ENCODE measurements around the gene SLC10A7. TPM values are rescaled to one million over a fixed set of nuclear protein-coding genes. Genes with fewer than 3 reads are reported as not detected.

Gene SLC10A7
- total and polyA plus RNA-seq, 2 of the 13 experiments (the other 11 are each of a cell fraction or from before 2014, with no cell fraction given): 18.5 to 18.8 TPM

- TF ChIP-seq ZBTB21 (CRISPR knock-in tag; IDR thresholded peaks at IDR 0.05): no peak
- peak; percentile 65 for TF ChIP-seq IKZF4 (CRISPR knock-in tag; IDR thresholded peaks at IDR 0.05; ENCODE audit: borderline replicate concordance, low read depth, not compliant biosample characterization)
- TF ChIP-seq BCL6 (CRISPR knock-in tag; IDR thresholded peaks at IDR 0.05): no peak
- peak; percentile 52; the same call in 1 of the 2 replicates for TF ChIP-seq ZNF567 (CRISPR knock-in tag; IDR thresholded peaks at IDR 0.05; ENCODE audit: borderline replicate concordance)
- TF ChIP-seq, protein P1, sequence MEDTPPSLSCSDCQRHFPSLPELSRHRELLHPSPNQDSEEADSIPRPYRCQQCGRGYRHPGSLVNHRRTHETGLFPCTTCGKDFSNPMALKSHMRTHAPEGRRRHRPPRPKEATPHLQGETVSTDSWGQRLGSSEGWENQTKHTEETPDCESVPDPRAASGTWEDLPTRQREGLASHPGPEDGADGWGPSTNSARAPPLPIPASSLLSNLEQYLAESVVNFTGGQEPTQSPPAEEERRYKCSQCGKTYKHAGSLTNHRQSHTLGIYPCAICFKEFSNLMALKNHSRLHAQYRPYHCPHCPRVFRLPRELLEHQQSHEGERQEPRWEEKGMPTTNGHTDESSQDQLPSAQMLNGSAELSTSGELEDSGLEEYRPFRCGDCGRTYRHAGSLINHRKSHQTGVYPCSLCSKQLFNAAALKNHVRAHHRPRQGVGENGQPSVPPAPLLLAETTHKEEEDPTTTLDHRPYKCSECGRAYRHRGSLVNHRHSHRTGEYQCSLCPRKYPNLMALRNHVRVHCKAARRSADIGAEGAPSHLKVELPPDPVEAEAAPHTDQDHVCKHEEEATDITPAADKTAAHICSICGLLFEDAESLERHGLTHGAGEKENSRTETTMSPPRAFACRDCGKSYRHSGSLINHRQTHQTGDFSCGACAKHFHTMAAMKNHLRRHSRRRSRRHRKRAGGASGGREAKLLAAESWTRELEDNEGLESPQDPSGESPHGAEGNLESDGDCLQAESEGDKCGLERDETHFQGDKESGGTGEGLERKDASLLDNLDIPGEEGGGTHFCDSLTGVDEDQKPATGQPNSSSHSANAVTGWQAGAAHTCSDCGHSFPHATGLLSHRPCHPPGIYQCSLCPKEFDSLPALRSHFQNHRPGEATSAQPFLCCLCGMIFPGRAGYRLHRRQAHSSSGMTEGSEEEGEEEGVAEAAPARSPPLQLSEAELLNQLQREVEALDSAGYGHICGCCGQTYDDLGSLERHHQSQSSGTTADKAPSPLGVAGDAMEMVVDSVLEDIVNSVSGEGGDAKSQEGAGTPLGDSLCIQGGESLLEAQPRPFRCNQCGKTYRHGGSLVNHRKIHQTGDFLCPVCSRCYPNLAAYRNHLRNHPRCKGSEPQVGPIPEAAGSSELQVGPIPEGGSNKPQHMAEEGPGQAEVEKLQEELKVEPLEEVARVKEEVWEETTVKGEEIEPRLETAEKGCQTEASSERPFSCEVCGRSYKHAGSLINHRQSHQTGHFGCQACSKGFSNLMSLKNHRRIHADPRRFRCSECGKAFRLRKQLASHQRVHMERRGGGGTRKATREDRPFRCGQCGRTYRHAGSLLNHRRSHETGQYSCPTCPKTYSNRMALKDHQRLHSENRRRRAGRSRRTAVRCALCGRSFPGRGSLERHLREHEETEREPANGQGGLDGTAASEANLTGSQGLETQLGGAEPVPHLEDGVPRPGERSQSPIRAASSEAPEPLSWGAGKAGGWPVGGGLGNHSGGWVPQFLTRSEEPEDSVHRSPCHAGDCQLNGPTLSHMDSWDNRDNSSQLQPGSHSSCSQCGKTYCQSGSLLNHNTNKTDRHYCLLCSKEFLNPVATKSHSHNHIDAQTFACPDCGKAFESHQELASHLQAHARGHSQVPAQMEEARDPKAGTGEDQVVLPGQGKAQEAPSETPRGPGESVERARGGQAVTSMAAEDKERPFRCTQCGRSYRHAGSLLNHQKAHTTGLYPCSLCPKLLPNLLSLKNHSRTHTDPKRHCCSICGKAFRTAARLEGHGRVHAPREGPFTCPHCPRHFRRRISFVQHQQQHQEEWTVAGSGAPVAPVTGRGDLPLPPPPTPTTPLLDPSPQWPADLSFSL (CRISPR knock-in tag; IDR thresholded peaks at IDR 0.05): 0 out of 2 replicates have a peak, but pooled peaks have one; percentile 57
- TF ChIP-seq ZNF234 (CRISPR knock-in tag; conservative IDR thresholded peaks at IDR 0.05): no peak
- TF ChIP-seq ZNF800 (CRISPR knock-in tag; IDR thresholded peaks at IDR 0.05): 0 out of 2 replicates have a peak, but pooled peaks have one; percentile 33
- TF ChIP-seq MAF1 (CRISPR knock-in tag; IDR thresholded peaks at IDR 0.05; ENCODE audit: borderline replicate concordance): no peak
- TF ChIP-seq AGO2 (optimal IDR thresholded peaks at IDR 0.05; ENCODE audit: low read depth, low read length): peak; percentile 34
- TF ChIP-seq, protein P2, sequence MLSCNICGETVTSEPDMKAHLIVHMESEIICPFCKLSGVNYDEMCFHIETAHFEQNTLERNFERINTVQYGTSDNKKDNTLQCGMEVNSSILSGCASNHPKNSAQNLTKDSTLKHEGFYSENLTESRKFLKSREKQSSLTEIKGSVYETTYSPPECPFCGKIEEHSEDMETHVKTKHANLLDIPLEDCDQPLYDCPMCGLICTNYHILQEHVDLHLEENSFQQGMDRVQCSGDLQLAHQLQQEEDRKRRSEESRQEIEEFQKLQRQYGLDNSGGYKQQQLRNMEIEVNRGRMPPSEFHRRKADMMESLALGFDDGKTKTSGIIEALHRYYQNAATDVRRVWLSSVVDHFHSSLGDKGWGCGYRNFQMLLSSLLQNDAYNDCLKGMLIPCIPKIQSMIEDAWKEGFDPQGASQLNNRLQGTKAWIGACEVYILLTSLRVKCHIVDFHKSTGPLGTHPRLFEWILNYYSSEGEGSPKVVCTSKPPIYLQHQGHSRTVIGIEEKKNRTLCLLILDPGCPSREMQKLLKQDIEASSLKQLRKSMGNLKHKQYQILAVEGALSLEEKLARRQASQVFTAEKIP (CRISPR knock-in tag; IDR thresholded peaks at IDR 0.05; ENCODE audit: borderline replicate concordance): no peak
- TF ChIP-seq EP300 (IDR thresholded peaks at IDR 0.05; ENCODE audit: low read depth in 2 of 2, low read length in 2 of 2): no peak
- TF ChIP-seq EP300 (CRISPR knock-in tag; IDR thresholded peaks at IDR 0.05; ENCODE audit: borderline replicate concordance): no peak
- peak; percentile 73; the same call in 1 of the 2 replicates for TF ChIP-seq ZFP90 (CRISPR knock-in tag; IDR thresholded peaks at IDR 0.05; ENCODE audit: borderline replicate concordance)
- peak; percentile 68; the same call in 1 of the 2 replicates for TF ChIP-seq MAZ (IDR thresholded peaks at IDR 0.05; ENCODE audit: borderline replicate concordance, low read depth, low read length)
- no peak; the same call in 1 of the 2 replicates for TF ChIP-seq MAZ (CRISPR knock-in tag; IDR thresholded peaks at IDR 0.05; ENCODE audit: low read depth)
- TF ChIP-seq HOXA5 (CRISPR knock-in tag; IDR thresholded peaks at IDR 0.05): peak; percentile 52; the same call in 1 of the 2 replicates
- TF ChIP-seq RXRA (CRISPR knock-in tag; IDR thresholded peaks at IDR 0.05): peak; percentile 12; the same call in 1 of the 2 replicates
- 0 out of 2 replicates have a peak, but pooled peaks have one; percentile 36 for TF ChIP-seq MTA1 (CRISPR knock-in tag; IDR thresholded peaks at IDR 0.05; ENCODE audit: borderline replicate concordance)
- TF ChIP-seq TP53 (CRISPR knock-in tag; conservative IDR thresholded peaks at IDR 0.05): no peak
Measured at GRCh38 chr4:146522098-146522868, 543 bp upstream of the SLC10A7 start (continued).

Measured in HepG2 (cell line).